Mucosa of descending colon (tissue), 3 donors: ENCODE results near the gene KIAA0825. TPM values are rescaled to one million over a fixed set of nuclear protein-coding genes. Genes with fewer than 3 reads are reported as not detected.
"Not testable (repeated sequence)": the region's sequence is repeated elsewhere in the genome, so short reads cannot be mapped to it uniquely, and the experiment has no call there.

Experiments used
- ATAC-seq: fragments of 200-7000 bp; cut with Tn5 transposase; one replicate; pipeline ENCODE4 v1.9.1; 2020; ENCODE audit warnings: mild to moderate bottlenecking, moderate library complexity
- DNase-seq, 3 donors: peaks; one replicate each; pipeline ENCODE4 v3.0.0-alpha.2; 2020
- H3K36me3 ChIP-seq: fragments of 200-600 bp; one replicate; pipeline ENCODE4 v1.8.0; 2021; ENCODE audit warnings: low read depth, mild to moderate bottlenecking
- H3K4me1 ChIP-seq: fragments of 200-600 bp; one replicate; pipeline ENCODE4 v1.8.0; 2021; ENCODE audit warnings: low read depth, mild to moderate bottlenecking
- H3K4me3 ChIP-seq: fragments of 200-600 bp; one replicate; pipeline ENCODE4 v1.8.0; 2021; ENCODE audit warnings: mild to moderate bottlenecking
- H3K9me3 ChIP-seq: fragments of 200-600 bp; one replicate; pipeline ENCODE4 v1.8.0; 2021; ENCODE audit warnings: mild to moderate bottlenecking
- intact Hi-C, 2 donors: fragments of 100-400 bp; cut with DNase I in 1 of 2; cut with micrococcal nuclease in 1 of 2; formaldehyde crosslinking; loops; one replicate each; pipeline versions ENCODE4 v1.11.0 to v1.11.1; 2022; cut with DNase I, micrococcal nuclease
- total RNA-seq, 3 donors: library from RNA; stranded (reverse); fragmentation: NEBNext Ultra II Directional in 2 of 3; extraction: Animal tissue kit (Norgen Biotek cat#: 25700) in 2 of 3; gene quantifications; one replicate each; pipeline versions ENCODE4 v1.2.1 to v1.2.4, GENCODE V29; 2021 to 2023
- TF ChIP-seq, protein P1 (sequence below): fragments of 200-600 bp; IDR thresholded peaks from one replicate; pipeline ENCODE4 v1.8.0; 2022; ENCODE audit warnings: antibody characterized with exemption, mild to moderate bottlenecking
- donor health status: DM: no; HTN: no; CAD: no; lungs with moderate emphysema.
- donor health status: DM: no; HTN: no; CAD: no.
- donor health status: DM: no; HTN: yes; CAD: no.

Gene KIAA0825
- total RNA-seq, 3 donors from 2014 or later: 2.6 to 3.6 (median 3.1) TPM

DNA sequence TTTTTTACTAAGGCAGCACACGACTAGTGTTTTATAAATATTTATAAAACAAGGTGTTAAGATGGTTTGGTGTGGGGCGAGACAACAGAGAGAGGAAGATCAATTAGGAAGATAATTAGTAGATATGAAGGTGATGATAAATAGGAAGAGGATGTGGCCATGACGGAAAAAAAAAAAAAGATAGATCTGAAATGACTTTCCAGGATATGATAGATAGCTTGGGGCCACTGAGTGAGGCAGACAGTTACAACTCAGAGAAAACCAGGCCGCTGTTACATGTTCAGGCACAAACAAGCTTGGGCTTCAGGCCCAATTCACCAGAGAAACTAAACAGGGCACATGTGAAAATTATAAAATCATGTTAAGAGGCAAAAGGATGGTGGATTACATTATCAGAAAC lies 43.2 kb downstream of the KIAA0825 start:
- intact Hi-C loops: no loop called here
- TF ChIP-seq, protein P1, sequence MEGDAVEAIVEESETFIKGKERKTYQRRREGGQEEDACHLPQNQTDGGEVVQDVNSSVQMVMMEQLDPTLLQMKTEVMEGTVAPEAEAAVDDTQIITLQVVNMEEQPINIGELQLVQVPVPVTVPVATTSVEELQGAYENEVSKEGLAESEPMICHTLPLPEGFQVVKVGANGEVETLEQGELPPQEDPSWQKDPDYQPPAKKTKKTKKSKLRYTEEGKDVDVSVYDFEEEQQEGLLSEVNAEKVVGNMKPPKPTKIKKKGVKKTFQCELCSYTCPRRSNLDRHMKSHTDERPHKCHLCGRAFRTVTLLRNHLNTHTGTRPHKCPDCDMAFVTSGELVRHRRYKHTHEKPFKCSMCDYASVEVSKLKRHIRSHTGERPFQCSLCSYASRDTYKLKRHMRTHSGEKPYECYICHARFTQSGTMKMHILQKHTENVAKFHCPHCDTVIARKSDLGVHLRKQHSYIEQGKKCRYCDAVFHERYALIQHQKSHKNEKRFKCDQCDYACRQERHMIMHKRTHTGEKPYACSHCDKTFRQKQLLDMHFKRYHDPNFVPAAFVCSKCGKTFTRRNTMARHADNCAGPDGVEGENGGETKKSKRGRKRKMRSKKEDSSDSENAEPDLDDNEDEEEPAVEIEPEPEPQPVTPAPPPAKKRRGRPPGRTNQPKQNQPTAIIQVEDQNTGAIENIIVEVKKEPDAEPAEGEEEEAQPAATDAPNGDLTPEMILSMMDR: no peak
- DNase-seq: no peak
- Histone ChIP-seq H3K4me3 (no peak overlapping the region), H3K4me1 (no peaks in the 10 kb centered on the region), H3K36me3 (no peaks in the 10 kb centered on the region), H3K9me3 (no peaks in the 10 kb centered on the region)
- ATAC-seq: peak; percentile 57

DNA sequence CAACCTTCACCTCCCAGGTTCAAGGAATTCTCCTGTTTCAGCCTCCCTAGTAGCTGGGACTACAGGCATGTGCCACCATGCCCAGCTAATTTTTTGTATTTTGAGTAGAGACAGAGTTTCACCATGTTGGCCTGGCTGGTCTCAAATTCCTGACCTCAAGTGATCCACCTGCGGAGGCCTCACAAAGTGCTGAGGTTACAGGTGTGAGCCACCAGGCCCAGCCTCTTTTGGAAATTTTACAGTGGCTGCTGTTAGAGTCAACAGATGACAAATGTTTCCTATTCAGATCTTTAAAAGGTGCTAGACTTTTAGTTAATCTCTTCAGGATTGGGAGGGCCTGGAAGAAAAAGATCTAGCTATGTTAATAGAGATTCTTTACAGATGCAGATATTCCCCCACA lies 45.1 kb downstream of the KIAA0825 start:
- ATAC-seq, H3K4me1 ChIP-seq, H3K4me3 ChIP-seq, H3K9me3 ChIP-seq, intact Hi-C loops, DNase-seq, H3K36me3 ChIP-seq: not testable (repeated sequence)

DNA sequence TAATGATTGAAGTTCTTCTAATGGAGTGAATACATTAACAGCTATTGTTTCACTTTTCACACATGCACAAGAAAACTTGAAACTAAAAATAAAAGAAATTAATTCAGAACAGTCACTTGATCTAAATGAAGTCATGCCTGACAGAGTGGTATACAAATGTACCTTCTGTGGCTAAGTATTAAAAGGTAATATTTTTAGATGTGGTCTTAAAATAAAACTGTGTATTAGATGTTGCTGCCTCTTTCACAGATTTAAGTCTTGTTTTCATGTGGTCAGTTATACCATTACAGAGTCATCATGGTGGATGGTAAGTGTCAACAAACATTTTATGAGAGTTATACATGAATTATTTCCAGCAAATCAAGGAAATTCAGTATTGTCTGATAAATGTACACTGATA lies 47.0 kb downstream of the KIAA0825 start:
- no peaks in the 10 kb centered on the region for H3K4me1 ChIP-seq
- ATAC-seq: no peak
- no peaks in the 10 kb centered on the region for H3K9me3 ChIP-seq
- H3K4me3 ChIP-seq: no peak overlapping the region
- TF ChIP-seq, protein P1: no peak
- no peaks in the 10 kb centered on the region for H3K36me3 ChIP-seq
- no peak for DNase-seq
- intact Hi-C loops: no loop called here

DNA sequence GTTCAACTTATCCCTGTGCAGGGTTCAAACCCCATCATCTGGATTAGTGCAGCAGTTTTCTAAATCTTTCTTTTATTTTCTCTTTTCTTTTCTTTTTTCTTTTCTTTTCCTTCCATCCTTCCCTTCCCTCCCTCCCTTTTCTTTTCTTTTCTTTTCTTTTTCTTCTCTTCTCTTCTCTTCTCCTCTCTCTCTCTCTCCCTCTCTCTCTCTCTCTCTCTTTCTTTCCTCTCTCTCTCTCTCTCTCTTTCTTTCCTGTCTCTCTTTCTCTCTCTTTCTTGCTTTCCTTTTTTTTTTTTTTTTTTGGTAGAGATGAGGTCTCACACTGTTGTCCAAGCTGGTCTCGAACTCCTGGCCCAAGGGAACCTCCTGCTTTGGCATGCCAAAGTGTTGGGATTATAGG lies 53.6 kb downstream of the KIAA0825 start:
- no peak for DNase-seq
- Histone ChIP-seq H3K4me1 (no peaks in the 10 kb centered on the region), H3K4me3 (no peak overlapping the region), H3K36me3 (no peaks in the 10 kb centered on the region), H3K9me3 (no peaks in the 10 kb centered on the region)
- no peak for ATAC-seq
- TF ChIP-seq, protein P1: no peak
- intact Hi-C loops: no loop called here

DNA sequence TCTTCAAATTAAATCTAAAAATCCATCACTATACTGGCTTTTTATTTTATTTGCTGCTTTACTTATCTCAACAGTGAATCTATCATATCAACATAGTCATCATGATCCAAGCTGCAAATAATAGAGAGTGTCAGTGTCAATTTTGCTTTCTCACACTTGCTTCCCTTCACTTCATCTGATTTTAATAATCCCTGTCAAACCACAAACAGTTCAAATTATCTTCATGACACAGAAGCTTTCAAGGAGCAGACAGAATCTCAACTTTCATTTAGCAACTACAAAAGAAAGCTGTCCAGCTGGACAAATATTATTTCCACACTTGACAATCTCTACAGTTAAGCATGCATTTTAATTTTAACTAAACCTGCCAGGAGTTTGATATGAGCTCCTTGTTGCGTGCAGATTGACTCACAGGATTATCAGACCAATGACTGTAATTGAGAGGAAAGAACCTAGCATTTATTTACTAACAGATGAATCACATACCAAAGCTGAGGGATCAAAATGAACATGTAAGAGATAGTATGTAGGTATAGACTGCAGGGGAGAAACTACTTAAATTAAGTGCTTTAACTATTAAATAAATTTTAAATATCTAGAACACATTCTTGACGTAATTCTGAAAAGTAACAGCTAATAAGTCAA lies 56.0 kb downstream of the KIAA0825 start:
- H3K9me3 ChIP-seq: no peaks in the 10 kb centered on the region
- H3K36me3 ChIP-seq: no peaks in the 10 kb centered on the region
- intact Hi-C loops: no loop called here
- DNase-seq: no peak
- TF ChIP-seq, protein P1: no peak
- H3K4me3 ChIP-seq: no peak overlapping the region
- no peak for ATAC-seq
- no peaks in the 10 kb centered on the region for H3K4me1 ChIP-seq

DNA sequence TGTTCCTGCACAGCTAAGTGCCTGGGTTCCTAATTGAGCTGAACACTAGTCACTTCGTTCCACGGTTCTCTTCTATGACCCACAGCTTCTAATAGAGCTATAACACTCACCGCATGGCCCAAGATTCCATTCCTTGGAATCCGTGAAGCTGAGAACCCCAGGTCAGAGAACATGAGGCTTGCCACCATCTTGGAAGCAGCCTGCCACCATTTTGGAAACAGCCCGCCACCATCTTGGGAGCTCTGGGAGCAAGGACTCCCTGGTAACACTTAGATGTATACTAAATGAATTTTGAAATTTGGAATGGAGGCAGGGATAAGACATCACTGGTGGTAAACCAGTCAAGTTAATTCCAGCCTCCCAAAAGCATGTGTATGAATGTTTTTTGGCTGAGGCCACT lies 60.4 kb downstream of the KIAA0825 start:
- no peaks in the 10 kb centered on the region for H3K4me1 ChIP-seq
- no peak for ATAC-seq
- DNase-seq: no peak
- H3K4me3 ChIP-seq: no peak overlapping the region
- TF ChIP-seq, protein P1: no peak
- intact Hi-C loops: no loop called here
- no peaks in the 10 kb centered on the region for H3K36me3 ChIP-seq
- H3K9me3 ChIP-seq: no peaks in the 10 kb centered on the region
